Measurements from ENCODE around the gene SSC5D.
A peak's percentile ranks its signal among the peaks of the same experiment; 100 is the strongest.
"Not testable (repeated sequence)": the region's sequence is repeated elsewhere in the genome, so short reads cannot be mapped to it uniquely, and the experiment has no call there.

The SSC5D gene

GRCh38 chr19:55486971-55487923, 989 bp upstream of the SSC5D start:
- peak; percentile 27 for DNase-seq (ENCODE audit: low read depth)

- DNase-seq (ENCODE audit: low read depth) = no peak
Observed at GRCh38 chr19:55488986-55489710, 912 bp downstream of the SSC5D start.

- DNase-seq (ENCODE audit: low read depth) = no peak
Observed at GRCh38 chr19:55489711-55490477, 1.7 kb downstream of the SSC5D start.

- DNase-seq (ENCODE audit: low read depth) = no peak
Observed at GRCh38 chr19:55490478-55491432, 2.5 kb downstream of the SSC5D start.

- no peak for DNase-seq (ENCODE audit: low read depth)
Observed at GRCh38 chr19:55491546-55492360, 3.5 kb downstream of the SSC5D start.

- DNase-seq (ENCODE audit: low read depth) = no peak
Observed at GRCh38 chr19:55492362-55492944, 4.2 kb downstream of the SSC5D start.

GRCh38 chr19:55493052-55493644, 4.9 kb downstream of the SSC5D start:
- DNase-seq (ENCODE audit: low read depth) = no peak

- no peak for DNase-seq (ENCODE audit: low read depth)
Observed at GRCh38 chr19:55493645-55494171, 5.5 kb downstream of the SSC5D start.

GRCh38 chr19:55494172-55494761, 6.0 kb downstream of the SSC5D start:
- DNase-seq (ENCODE audit: low read depth) = no peak

- no peak for DNase-seq (ENCODE audit: low read depth)
Observed at GRCh38 chr19:55495646-55496349, 7.6 kb downstream of the SSC5D start.

GRCh38 chr19:55496820-55497219, 8.6 kb downstream of the SSC5D start:
- DNase-seq (ENCODE audit: low read depth) = not testable (repeated sequence)

GRCh38 chr19:55497763-55498162, 9.5 kb downstream of the SSC5D start:
- no peak for DNase-seq (ENCODE audit: low read depth)

- no peak for DNase-seq (ENCODE audit: low read depth)
Observed at GRCh38 chr19:55498246-55498840, 10.1 kb downstream of the SSC5D start.

GRCh38 chr19:55500368-55500952, 12.2 kb downstream of the SSC5D start:
- no peak for DNase-seq (ENCODE audit: low read depth)

- DNase-seq (ENCODE audit: low read depth) = no peak
Observed at GRCh38 chr19:55502197-55502952, 14.1 kb downstream of the SSC5D start.

- no peak for DNase-seq (ENCODE audit: low read depth)
Observed at GRCh38 chr19:55503157-55503501, 14.9 kb downstream of the SSC5D start.

Data from activated T-helper 9 cell treated with anti-CD3 and anti-CD28 coated beads, Interleukin-2, amount 50 U/mL, for 16 hours (primary cell).